Measurements from ENCODE around the gene KRT73. TPM values are rescaled to one million over a fixed set of nuclear protein-coding genes. Genes with fewer than 3 reads are reported as not detected.
A peak's percentile ranks its signal among the peaks of the same experiment; 100 is the strongest.

The KRT73 gene
- total RNA-seq, 1 experiment from 2014 or later = not detected

DNA sequence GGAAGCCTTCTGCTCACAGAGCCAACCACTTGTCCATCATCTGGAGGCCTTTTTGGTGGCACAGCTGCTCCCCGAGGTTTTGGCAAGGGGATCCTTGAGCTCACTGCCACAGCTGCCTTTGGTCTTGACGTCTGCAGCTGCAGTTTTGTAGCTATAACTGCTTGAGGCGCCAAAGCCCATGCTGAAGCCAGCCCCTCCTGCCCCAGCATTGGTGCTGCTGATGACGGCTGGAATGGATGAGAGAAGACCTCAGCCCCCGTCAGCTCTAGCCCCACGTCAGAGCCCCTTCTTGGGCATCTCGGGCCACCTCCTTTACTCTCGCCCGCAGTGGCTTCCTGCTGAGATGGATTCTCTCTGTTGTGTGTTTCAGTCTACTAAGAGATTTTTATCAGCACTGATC lies 32.4 kb downstream of the KRT73 start:
- H3K27me3 Mint-ChIP-seq (ENCODE audit: low read depth) = peaks cover 12% of the 10 kb centered on the region
- TF ChIP-seq, protein P1, sequence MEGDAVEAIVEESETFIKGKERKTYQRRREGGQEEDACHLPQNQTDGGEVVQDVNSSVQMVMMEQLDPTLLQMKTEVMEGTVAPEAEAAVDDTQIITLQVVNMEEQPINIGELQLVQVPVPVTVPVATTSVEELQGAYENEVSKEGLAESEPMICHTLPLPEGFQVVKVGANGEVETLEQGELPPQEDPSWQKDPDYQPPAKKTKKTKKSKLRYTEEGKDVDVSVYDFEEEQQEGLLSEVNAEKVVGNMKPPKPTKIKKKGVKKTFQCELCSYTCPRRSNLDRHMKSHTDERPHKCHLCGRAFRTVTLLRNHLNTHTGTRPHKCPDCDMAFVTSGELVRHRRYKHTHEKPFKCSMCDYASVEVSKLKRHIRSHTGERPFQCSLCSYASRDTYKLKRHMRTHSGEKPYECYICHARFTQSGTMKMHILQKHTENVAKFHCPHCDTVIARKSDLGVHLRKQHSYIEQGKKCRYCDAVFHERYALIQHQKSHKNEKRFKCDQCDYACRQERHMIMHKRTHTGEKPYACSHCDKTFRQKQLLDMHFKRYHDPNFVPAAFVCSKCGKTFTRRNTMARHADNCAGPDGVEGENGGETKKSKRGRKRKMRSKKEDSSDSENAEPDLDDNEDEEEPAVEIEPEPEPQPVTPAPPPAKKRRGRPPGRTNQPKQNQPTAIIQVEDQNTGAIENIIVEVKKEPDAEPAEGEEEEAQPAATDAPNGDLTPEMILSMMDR (conservative IDR thresholded peaks at IDR 0.05) = no peak
- peaks cover 4 to 7% of the 10 kb centered on the region in 2 experiments for H3K4me1 Mint-ChIP-seq

More for the DNA sequence above, 32.4 kb downstream of the KRT73 start:
- Histone ChIP-seq H3K23me2 (ENCODE audit: insufficient read length, low read depth, low read length, poor library complexity, severe bottlenecking) (no peaks in the 10 kb centered on the region), H3K23ac (ENCODE audit: insufficient read length, low read depth, low read length) (no peak overlapping the region), H3K9ac (ENCODE audit: extremely low read depth, insufficient read length, low read length) (no peak overlapping the region), H2BK120ac (ENCODE audit: low read depth, low read length, poor library complexity, severe bottlenecking) (no peak overlapping the region), H3K4ac (ENCODE audit: low read depth, low read length) (no peak overlapping the region), H2BK20ac (ENCODE audit: low read depth, low read length, poor library complexity, severe bottlenecking) (no peak overlapping the region), H2AK5ac (ENCODE audit: insufficient read length, low read length) (no peak overlapping the region), H3K27me3 (ENCODE audit: insufficient read depth, low read length) (no peaks in the 10 kb centered on the region), H3T11ph (ENCODE audit: low read length) (no peak overlapping the region), H3K79me2 (ENCODE audit: insufficient read depth, low read length) (no peaks in the 10 kb centered on the region), H4K5ac (ENCODE audit: insufficient read length, low read depth, low read length) (no peak overlapping the region), H2BK5ac (ENCODE audit: insufficient read length, low read length) (no peak overlapping the region), H3K27ac (ENCODE audit: insufficient read length, low read depth, low read length) (no peak overlapping the region), H4K20me1 (ENCODE audit: control insufficient read depth, insufficient read depth, insufficient read length) (no peaks in the 10 kb centered on the region), H2AFZ (ENCODE audit: low read length) (no peak overlapping the region), H3K79me1 (ENCODE audit: insufficient read depth, low read depth, low read length, poor library complexity, severe bottlenecking) (no peaks in the 10 kb centered on the region), H3K9me3 (ENCODE audit: control insufficient read depth, low read depth, low read length) (peaks cover 5% of the 10 kb centered on the region), H3K14ac (ENCODE audit: insufficient read depth, low read length) (no peak overlapping the region), H3K18ac (ENCODE audit: insufficient read length, low read depth, low read length) (no peak overlapping the region), H3K56ac (ENCODE audit: insufficient read length, low read depth, low read length) (no peak overlapping the region), H4K91ac (ENCODE audit: insufficient read length, low read depth, low read length) (no peak overlapping the region), H4K8ac (replicated peaks; ENCODE audit: insufficient read length, low read depth, low read length) (no peak overlapping the region), H2BK12ac (ENCODE audit: insufficient read length, low read depth, low read length) (no peak overlapping the region), H3K4me2 (ENCODE audit: insufficient read depth, insufficient read length, low read length) (no peak overlapping the region), H2BK15ac (ENCODE audit: low read depth, low read length) (no peak overlapping the region), H3K4me1 (ENCODE audit: insufficient read depth, low read length) (no peaks in the 10 kb centered on the region)
- H3K9me3 Mint-ChIP-seq = peaks cover 10 to 16% of the 10 kb centered on the region in 2 experiments
- no peak overlapping the region for H3K27ac Mint-ChIP-seq
- peaks cover 0 to 7% (median 0%) of the 10 kb centered on the region in 3 experiments; a peak in 3 of 7 replicates for H3K36me3 Mint-ChIP-seq (ENCODE audit: insufficient read depth in 1 of 3, low read depth in 3 of 3)
- WGBS (ENCODE audit: extremely low coverage, insufficient read length, low lambda C conversion rate) = no CpG with 5 or more reads among the region's 9 CpGs
- peak; percentile 22 for DNase-seq
- no peak overlapping the region for H3K4me3 Mint-ChIP-seq
